ENCODE results near the gene AGPAT4. TPM values are rescaled to one million over a fixed set of nuclear protein-coding genes. Genes with fewer than 3 reads are reported as not detected.

Gene AGPAT4
- total RNA-seq, 1 experiment from 2014 or later: 9.2 TPM

DNA sequence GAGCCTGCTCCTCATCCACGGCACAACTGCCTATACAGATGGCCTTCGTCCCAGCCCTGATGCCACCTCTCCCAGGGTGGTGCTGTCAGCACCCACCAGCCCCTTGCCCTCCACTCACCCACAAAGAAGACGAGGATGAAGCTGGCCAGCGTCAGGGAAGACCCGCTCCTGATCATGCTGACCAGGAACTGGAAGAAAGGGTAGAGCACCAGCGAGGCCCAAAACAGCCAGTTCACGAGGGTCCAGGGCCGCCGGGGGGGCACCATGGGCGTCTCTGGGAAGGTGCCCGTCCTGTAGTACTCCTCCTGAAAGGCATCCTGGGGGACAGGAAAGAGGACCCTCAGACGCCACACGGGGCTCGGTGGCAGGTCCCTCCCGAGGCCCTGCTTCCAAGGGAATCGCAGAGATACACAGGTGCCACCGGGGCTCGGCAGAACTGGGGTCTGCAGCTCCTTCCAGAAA lies 134.5 kb downstream of the AGPAT4 start:
- ChIA-PET CTCF (interaction anchor here (1.0 to 3.6 kb wide), 3 partner anchors 79 to 235 kb away, joined by 4 to 30 read pairs (median 28); no protein-coding TSS in a partner anchor), POLR2A (no interaction called here)
- Histone ChIP-seq H3K4me3 (ENCODE audit: low read depth, low read length) (no peak overlapping the region), H3K4me1 (peaks cover 4% of the 10 kb centered on the region; the same call in 1 of the 2 replicates), H3K36me3 (ENCODE audit: control insufficient read depth, insufficient read depth, low read length) (no peaks in the 10 kb centered on the region), H3K27me3 (replicated peaks; ENCODE audit: control insufficient read depth, insufficient read depth, low read length) (no peaks in the 10 kb centered on the region), H3K9me3 (no peaks in the 10 kb centered on the region)
- intact Hi-C loops (cut with micrococcal nuclease; ENCODE audit: unreplicated experiment): no loop called here
- Mint-ChIP-seq H3K4me1 (ENCODE audit: low read depth, unreplicated experiment) (no peaks in the 10 kb centered on the region), H3K27me3 (ENCODE audit: insufficient read depth, unreplicated experiment) (no peaks in the 10 kb centered on the region), H3K27ac (ENCODE audit: unreplicated experiment) (no peak overlapping the region), H3K36me3 (ENCODE audit: insufficient read depth, unreplicated experiment) (peaks cover 24% of the 10 kb centered on the region), H3K9me3 (ENCODE audit: unreplicated experiment) (no peaks in the 10 kb centered on the region), H3K4me3 (ENCODE audit: unreplicated experiment) (no peak overlapping the region)
- TF ChIP-seq, protein P1, sequence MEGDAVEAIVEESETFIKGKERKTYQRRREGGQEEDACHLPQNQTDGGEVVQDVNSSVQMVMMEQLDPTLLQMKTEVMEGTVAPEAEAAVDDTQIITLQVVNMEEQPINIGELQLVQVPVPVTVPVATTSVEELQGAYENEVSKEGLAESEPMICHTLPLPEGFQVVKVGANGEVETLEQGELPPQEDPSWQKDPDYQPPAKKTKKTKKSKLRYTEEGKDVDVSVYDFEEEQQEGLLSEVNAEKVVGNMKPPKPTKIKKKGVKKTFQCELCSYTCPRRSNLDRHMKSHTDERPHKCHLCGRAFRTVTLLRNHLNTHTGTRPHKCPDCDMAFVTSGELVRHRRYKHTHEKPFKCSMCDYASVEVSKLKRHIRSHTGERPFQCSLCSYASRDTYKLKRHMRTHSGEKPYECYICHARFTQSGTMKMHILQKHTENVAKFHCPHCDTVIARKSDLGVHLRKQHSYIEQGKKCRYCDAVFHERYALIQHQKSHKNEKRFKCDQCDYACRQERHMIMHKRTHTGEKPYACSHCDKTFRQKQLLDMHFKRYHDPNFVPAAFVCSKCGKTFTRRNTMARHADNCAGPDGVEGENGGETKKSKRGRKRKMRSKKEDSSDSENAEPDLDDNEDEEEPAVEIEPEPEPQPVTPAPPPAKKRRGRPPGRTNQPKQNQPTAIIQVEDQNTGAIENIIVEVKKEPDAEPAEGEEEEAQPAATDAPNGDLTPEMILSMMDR (IDR thresholded peaks at IDR 0.05; ENCODE audit: insufficient read depth in 1 of 2, low read depth in 1 of 2, low read length in 1 of 2, severe bottlenecking in 1 of 2, unreplicated experiment in 1 of 2): no peak
- no TSS peak for BruUV-seq (replicated peaks)
- DNase-seq: no peak

DNA sequence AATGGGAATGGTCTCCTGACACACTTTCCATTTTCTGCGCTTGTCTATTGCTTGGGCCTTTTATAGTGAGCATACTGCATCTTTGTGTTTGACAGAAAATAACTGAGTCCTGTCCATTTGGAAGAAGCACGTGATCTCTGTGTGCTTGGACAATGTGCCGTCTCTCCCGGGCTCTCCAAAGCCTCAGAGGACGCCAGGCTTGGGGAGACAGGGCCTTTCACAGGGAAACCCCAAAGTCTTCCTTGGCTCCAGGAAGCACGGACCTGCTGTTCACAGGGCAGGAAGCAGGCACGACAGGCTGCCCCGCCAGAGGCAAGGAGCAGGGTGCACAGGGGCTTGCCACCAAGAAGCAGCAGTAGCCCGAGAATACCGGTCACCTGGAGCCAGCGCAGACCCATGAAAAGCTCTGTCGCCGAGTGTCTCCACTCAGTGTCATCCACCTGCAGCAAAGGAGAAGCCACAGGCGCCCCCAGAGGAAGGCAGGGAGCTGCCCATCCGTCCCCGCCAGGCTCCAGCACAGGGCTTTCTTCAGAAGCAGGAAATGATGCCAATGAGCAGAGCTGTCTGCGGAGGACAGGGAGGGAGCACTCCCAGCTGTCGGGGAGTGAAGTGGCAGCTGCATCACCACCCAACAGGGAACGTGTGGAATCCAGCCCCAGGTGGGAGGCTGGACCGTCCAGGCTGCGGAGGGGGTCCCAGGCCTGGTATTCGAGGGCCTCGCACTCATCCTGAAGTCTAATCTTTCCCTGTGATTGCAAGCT lies 135.1 kb downstream of the AGPAT4 start:
- H3K27ac Mint-ChIP-seq (ENCODE audit: unreplicated experiment): no peak overlapping the region
- POLR2A ChIA-PET: interaction anchor here (0.6 kb wide), 1 partner anchor 226 kb away, joined by 5 read pairs; no protein-coding TSS in a partner anchor
- no peaks in the 10 kb centered on the region for H3K9me3 Mint-ChIP-seq (ENCODE audit: unreplicated experiment)
- TF ChIP-seq, protein P1 (IDR thresholded peaks at IDR 0.05; ENCODE audit: insufficient read depth in 1 of 2, low read depth in 1 of 2, low read length in 1 of 2, severe bottlenecking in 1 of 2, unreplicated experiment in 1 of 2): no peak
- no peak overlapping the region for H3K4me3 Mint-ChIP-seq (ENCODE audit: unreplicated experiment)
- no peaks in the 10 kb centered on the region for H3K36me3 ChIP-seq (ENCODE audit: control insufficient read depth, insufficient read depth, low read length)
- H3K4me3 ChIP-seq (ENCODE audit: low read depth, low read length): no peak overlapping the region
- H3K27me3 Mint-ChIP-seq (ENCODE audit: insufficient read depth, unreplicated experiment): no peaks in the 10 kb centered on the region
- H3K36me3 Mint-ChIP-seq (ENCODE audit: insufficient read depth, unreplicated experiment): peaks cover 24% of the 10 kb centered on the region
- no peaks in the 10 kb centered on the region for H3K9me3 ChIP-seq
- H3K4me1 Mint-ChIP-seq (ENCODE audit: low read depth, unreplicated experiment): no peaks in the 10 kb centered on the region
- intact Hi-C loops (cut with micrococcal nuclease; ENCODE audit: unreplicated experiment): no loop called here
- CTCF ChIA-PET: interaction anchor here (2.6 to 3.6 kb wide), 2 partner anchors 232 to 235 kb away, joined by 28 to 30 read pairs; no protein-coding TSS in a partner anchor
- no peak for DNase-seq
- no peaks in the 10 kb centered on the region for H3K27me3 ChIP-seq (replicated peaks; ENCODE audit: control insufficient read depth, insufficient read depth, low read length)
- peaks cover 4% of the 10 kb centered on the region; the same call in 1 of the 2 replicates for H3K4me1 ChIP-seq
- BruUV-seq (replicated peaks): no TSS peak

DNA sequence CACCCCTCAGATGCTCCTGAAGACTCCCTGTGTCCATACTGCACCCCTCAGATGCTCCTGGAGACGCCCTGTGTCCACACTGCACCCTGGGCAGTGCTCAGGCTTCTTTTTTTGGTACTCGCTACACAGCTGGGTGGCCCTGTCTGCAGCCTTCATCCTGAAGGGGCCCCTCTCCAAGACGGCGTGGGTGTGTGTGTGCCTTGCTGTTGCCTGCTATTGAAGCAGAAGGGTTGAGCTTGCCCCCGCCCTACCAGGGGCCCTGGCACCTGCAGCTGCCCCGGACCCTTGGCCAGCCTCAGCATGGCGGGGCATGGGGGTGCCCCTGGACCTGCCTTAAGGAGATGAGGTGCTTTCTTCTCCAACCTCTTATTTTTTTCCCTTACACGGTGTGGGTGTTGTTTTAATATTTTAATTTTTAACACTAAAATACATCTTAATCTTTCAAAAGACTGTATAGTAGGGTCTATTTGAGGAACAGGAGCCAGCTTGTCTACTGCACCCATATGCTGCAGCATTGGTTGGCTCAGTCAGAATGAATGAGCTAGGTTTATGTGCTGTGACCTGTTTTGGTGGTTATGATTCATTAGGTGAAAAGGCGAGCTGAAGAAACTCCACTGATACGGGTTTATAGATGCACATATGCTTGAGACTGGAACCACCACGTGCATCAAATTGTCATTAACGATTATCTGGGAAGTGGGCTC lies 135.9 kb downstream of the AGPAT4 start:
- Mint-ChIP-seq H3K27me3 (ENCODE audit: insufficient read depth, unreplicated experiment) (no peaks in the 10 kb centered on the region), H3K27ac (ENCODE audit: unreplicated experiment) (no peak overlapping the region), H3K4me3 (ENCODE audit: unreplicated experiment) (no peak overlapping the region), H3K36me3 (ENCODE audit: insufficient read depth, unreplicated experiment) (peaks cover 24% of the 10 kb centered on the region), H3K9me3 (ENCODE audit: unreplicated experiment) (no peaks in the 10 kb centered on the region), H3K4me1 (ENCODE audit: low read depth, unreplicated experiment) (no peaks in the 10 kb centered on the region)
- Histone ChIP-seq H3K27me3 (replicated peaks; ENCODE audit: control insufficient read depth, insufficient read depth, low read length) (no peaks in the 10 kb centered on the region), H3K4me3 (ENCODE audit: low read depth, low read length) (no peak overlapping the region), H3K4me1 (peaks cover 4% of the 10 kb centered on the region; the same call in 1 of the 2 replicates), H3K9me3 (no peaks in the 10 kb centered on the region), H3K36me3 (ENCODE audit: control insufficient read depth, insufficient read depth, low read length) (no peaks in the 10 kb centered on the region)
- CTCF ChIA-PET: interaction anchor here (3.6 kb wide), 1 partner anchor 233 kb away, joined by 30 read pairs; no protein-coding TSS in a partner anchor
- TF ChIP-seq, protein P1 (IDR thresholded peaks at IDR 0.05; ENCODE audit: insufficient read depth in 1 of 2, low read depth in 1 of 2, low read length in 1 of 2, severe bottlenecking in 1 of 2, unreplicated experiment in 1 of 2): no peak
- POLR2A ChIA-PET: interaction anchor here (0.6 kb wide), 1 partner anchor 227 kb away, joined by 5 read pairs; no protein-coding TSS in a partner anchor
- no peak for DNase-seq
- no TSS peak for BruUV-seq (replicated peaks)
- intact Hi-C loops (cut with micrococcal nuclease; ENCODE audit: unreplicated experiment): no loop called here
